Stimulated activated CD8-positive, alpha-beta memory T cell treated with anti-CD3 and anti-CD28 coated beads, Interleukin-12 subunit alpha, Interleukin-12 subunit beta, amount 100 ng/mL, for 24 hours (primary cell): Measurements from ENCODE around the gene FLRT3.

Experiments
- DNase-seq: peaks from one replicate; pipeline ENCODE4 v3.0.0-alpha.2; 2020; ENCODE audit errors: extremely low read depth

FLRT3 gene

DNA sequence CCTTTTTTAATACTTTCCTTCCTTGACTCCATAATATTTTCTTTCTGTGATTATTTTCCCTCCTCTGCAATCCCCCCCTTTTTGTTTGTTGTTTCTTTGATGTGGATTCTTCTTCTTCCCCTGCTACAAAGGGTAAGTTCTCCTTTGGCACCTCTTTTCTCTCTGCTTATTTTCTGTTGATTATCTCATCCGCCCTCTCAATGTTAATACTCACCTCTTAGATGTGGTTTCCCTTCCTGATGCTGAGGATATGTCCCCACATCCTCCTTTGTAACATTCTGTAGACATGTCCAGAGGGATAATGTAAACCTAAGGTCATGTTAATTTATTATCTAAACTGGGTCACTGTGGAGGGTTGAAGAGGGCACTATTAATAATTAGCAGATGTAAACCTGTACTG lies 17.7 kb downstream of the FLRT3 start:
- DNase-seq = no peak

DNA sequence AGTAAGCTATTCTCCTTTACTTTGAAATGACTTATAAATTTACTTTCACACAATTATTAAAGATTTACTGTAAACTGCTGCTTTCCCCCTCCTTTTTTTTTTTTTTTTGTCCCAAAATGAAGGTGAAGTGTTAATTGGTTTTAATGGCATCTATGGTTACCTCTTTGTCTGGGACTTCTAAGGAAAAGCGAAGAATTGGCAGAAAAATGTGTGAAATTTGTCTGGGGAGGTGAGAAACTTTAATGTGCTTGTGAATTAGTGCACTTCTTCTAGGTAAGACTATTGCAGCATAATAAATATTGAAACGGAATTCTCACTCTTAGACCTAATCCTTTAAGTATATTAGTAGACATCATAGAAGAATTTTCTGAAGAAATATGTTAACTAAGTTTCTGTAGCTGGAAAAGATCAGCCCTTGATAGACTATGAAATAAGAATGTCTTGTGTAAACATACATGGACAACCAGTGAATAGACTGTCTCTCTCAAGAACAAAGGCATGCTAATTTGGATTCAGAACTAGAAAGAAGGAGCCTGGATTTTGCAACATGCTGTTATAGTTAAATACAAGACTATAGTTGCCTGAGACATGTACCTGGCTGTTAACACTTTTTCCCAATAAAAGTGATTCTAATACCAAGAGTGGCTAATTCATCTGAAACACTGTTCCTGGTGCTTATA lies 23.9 kb downstream of the FLRT3 start:
- no peak for DNase-seq

DNA sequence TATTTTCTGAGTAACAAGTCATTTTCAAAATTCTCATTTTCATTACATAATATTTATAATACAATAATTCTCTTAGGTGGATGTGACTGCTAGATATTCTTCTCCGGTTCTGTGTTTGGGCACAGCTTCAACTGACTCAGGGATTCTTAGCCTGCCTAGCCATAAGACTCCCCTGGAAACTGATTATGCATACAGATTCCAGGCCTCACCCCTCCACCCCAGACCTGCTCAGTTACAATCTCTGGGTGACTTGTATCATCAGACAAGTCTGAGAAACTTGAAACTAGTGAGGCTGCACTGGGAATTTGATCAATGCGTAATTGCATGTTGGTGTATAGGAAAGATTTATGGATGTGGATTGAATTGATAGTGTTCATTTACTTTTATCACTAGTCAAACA lies 25.4 kb downstream of the FLRT3 start:
- no peak for DNase-seq

DNA sequence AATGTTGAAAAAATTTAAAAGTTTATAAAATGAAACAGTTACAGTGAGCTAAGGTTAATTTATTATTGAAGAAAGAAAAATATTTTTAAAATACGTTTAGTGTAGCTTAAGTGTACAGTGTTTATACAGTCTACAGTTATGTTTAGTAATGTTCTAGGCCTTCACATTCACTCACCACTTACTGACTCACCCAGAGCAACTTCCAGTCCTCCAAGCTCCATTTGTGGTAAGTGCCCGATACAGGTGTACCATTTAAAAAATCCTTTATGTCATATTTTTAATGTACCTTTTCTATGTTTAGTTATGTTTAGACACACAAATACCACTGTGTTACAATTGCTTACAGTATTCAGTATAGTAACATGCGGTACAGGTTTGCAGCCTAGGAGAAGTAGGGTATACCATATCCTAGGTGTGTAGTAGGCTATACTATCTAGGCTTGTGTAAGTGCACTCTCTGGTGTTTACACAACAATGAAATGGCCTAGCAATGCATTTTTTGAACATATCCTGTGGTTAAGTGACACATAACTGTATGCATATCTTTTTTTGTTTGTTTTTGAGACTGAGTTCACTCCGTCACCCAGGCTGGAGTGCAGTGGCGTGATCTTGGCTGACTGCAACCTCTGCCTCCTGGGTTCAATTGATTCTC lies 26.3 kb downstream of the FLRT3 start:
- no peak for DNase-seq

DNA sequence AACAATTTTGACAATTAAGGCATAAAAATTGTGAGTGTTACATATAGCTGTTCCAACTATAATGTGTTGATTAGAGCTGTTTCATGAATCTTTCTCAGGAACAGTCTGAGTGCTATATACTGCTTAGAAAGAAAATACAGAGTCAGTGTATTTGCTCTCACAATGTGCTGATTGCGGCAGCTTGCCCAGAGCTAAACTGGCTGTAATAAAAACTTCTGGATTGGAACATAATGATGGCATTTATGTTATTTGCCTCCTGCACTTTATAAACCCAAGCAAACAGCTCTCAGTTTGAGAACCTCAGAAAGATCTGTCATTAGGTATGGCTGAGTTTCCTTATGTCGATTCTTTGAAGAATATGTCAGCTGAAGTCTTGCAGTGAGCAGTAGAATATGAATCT lies 29.5 kb downstream of the FLRT3 start:
- no peak for DNase-seq

DNA sequence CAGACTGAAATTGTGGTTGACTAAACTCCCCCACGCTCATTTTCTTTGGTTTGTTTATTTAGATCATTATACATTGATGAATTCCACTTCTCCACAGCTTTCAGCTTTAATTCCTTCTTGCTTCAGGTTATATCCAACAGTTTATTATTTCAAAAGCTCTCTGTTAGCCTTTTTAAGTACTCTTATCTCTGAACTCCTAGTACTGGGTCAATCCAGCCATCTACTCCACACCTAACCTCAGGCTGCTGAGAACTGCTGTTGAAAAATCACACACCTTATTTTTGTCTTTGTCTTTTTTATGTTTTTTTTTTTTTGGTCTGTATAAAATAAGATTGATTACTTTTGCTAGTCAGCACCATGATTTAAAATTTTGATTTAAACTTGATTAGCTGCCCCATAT lies 32.9 kb downstream of the FLRT3 start:
- DNase-seq = no peak

DNA sequence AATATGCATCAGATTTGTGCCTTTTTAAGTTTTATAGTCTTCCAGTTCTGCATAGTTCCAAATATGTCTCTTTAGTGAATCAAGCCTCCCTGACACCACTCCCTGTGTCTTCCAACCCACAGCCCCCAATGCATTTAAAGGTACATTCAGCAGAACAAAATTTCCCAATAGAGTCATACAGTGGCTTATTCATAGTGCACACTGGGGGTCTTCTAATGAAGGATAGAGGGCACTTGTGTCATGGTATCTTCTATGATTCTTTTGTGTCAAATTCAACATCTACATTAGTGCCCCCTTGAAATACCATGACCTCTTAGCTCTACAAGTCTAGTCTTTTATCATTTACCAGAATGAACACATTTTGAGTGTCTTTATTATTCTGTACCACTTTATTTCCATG lies 33.8 kb downstream of the FLRT3 start:
- DNase-seq = no peak

DNA sequence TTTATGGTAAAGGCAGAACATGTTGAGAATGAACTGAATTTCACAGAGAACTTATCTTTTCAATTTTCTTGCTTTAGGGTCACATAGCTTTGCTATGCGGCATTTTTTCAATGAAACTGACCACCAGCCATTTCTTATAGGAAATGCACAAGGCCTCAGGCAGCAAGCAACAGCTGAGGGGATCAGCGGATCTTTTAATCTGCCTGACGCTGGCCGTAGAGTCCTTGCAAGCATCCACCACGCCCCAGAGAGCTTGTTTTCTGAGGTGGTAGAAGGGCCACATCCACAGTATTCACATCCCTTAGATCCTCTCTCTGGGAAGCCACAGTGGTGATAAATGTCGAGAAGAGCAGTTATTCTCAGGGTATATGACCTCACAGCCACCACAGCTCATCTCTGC lies 34.3 kb downstream of the FLRT3 start:
- no peak for DNase-seq

DNA sequence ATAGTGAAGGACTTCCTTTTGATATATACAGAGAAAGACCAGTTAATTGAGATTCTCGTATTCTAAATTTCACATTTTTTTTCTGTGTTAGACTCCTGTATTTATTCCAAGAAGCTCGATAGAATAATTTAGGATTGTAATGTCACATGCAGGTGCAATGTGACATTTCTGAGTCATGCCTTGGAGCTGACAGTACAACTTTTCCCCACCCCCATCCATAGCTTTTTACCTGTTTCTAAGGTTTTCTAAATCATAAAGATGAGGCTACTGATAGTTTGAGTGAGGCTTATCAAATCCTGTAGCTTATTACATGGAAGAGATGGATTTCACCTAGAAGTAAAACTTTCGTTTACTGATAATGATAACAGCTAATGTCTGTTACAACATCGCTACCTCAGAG lies 37.6 kb downstream of the FLRT3 start:
- DNase-seq = no peak

DNA sequence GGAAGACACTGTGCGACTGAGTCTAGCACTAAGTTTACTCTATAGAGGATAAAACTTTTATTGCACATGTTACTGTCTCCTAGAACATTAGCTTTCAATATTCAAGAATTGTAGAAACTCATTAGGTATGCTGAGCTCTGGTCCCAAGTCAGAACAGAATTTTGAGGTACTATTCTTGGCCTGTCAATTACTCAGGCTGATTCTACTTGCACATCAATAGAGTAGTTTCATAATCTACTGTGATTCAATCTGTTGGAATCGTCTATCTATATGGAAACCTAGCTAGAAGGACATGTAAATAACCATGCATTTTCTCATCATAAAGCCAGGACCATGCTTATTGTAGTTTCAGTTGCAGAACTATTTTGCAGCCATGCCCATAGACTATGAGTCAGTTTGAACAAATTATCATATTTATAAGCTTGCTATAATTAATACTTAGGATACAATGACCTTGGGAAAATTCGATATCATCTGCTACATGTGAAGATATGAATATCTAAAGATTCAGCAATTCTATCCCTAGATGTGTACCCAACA lies 41.6 kb downstream of the FLRT3 start:
- DNase-seq = no peak

DNA sequence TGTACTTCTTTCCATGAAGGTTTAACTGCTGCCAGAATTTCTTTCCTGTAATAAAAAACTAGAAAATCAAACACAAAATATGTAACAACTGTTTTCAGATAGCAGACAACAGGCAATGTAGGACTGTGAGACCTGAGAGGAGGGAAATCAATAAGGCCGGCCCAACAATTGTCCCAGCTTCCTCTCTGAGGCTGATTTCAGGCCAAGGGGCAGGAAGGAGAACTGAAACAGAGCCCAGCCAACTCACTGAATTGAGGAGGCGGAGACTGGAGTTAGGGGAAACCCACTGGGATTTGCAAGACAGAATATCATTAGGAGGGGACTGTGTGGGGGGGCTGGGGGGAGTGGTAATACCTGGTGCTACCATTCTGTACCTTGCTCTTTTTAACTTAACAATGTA lies 42.2 kb downstream of the FLRT3 start:
- DNase-seq = no peak

DNA sequence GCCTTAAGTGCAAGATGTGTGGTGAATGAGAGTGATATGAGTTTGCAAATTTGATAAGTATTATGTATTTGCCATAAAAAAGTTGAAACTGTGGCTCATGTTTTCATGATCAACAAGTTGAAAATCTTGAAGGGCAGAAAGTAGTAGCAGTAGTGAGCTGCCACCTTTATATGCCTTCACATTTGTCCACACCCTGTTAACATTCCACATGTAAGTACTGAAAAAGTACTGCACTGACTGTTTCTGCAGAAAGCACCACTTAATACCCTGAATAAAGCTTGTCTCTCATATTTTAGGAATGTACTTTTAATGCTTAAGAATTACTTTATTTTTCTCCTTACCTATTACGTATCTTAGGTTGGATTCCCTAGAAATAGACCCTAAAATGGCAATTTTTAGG lies 45.9 kb downstream of the FLRT3 start:
- no peak for DNase-seq

DNA sequence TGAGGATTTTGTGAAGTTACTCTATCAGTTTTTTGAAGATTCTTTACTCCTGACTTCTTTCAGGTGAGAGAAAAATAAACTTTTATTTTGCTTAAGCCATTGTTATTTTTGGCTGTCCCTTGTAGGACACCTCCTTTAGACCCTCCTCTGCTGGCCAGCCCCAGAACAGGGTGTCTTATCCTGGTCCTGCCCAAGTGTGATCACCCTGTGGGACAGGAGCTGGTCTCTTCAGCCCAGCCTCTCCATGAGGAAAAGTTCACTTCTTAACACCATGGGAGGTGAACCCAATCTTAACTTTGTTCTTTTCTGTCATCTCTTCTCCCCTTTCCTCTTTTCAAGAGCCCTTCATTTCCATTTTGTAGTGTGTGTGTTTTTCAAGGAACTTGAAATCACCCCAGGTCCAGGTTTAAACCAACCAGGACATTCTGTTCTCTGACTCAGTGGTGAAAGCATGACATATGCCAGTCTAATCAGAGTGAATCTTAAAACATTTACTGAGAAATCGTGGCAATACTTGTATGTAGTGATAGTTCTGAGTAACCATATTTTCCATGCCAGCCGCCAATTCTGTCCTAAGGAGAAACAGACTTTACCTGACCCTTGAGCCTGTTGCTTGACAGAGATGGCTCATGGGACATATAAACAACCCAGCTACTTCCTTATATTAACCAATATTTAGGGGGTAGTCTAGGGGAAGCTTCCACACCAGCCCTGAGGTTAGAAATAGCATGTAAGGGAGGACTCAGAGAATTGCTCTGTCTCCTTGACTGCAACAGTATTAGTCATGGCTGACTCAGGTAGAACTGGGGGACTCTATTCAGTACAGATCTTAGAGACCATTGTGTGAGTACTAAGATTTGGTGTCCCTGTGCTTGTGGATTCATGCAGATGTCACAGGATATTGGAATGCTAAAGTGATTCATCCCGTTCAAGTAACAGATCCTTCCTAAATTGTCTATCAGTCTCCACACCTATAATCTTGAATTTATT lies 48.8 kb downstream of the FLRT3 start:
- DNase-seq = no peak

DNA sequence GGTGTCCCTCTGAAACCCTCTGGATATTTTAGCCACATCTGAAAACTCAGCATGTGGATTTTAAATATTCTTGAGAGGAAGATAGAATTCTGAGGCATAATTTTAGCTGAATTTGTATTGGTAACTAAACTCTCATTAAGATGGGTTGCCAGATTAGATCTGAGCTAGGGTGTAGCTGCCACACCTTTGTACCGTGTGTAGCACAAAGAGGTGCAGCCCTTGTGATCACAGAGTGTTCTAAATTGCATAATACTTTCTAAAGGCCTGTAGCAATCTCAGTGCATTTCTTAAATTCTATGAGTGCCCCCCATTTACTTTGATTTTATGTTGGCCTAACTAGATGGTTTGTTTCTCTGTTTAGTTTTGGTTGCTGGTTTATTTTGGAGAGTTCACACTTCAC lies 53.0 kb downstream of the FLRT3 start:
- no peak for DNase-seq

DNA sequence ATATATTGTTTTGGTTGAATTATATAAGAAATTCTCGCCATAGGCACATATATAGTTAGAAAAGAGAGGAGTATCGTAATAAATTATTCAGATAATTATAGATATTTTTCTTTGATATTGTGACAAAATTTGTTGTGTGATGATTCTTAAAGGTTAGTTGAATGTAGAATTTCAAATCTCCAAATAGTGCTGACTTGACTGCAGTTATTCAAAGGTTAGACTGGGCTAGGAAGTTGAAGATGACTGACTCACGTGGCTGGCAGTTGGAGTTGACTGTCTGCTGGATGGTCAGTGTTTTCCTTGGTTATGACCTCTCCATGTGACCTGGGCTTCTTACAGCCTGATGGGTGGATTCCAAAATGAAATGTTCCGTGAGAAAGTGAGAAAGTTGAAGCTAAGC lies 55.3 kb downstream of the FLRT3 start:
- DNase-seq = no peak
